HG03045 (cell line): ENCODE results near the gene S100B.

Experiments used
- ATAC-seq: cut with Tn5 transposase; IDR thresholded peaks from one replicate; pipeline ENCODE4 v1.9.1; 2021; ENCODE audit warnings: mild to moderate bottlenecking, moderate library complexity; ENCODE audit not compliant: unreplicated experiment

Gene S100B

DNA sequence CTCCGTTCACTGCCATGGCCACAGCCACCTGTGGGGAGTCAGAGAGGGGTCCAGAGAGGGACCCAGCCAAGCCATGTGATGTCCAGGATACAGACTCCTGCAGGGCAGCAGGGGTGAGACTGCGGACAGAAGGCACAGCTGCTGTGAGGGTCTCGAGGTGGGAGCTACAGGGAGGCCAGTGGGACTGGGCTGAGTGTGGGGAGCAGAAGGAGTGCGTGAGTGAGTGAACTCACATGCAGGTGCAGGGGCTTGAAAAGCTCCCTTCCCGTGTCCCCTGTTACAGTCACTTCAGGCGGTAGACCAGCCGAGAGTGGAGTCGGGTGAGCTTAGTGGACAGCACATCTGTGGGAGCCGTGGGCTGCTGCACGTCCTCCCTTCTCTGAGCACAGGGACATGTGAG, 42.4 kb downstream of the S100B start:
- no peak for ATAC-seq

DNA sequence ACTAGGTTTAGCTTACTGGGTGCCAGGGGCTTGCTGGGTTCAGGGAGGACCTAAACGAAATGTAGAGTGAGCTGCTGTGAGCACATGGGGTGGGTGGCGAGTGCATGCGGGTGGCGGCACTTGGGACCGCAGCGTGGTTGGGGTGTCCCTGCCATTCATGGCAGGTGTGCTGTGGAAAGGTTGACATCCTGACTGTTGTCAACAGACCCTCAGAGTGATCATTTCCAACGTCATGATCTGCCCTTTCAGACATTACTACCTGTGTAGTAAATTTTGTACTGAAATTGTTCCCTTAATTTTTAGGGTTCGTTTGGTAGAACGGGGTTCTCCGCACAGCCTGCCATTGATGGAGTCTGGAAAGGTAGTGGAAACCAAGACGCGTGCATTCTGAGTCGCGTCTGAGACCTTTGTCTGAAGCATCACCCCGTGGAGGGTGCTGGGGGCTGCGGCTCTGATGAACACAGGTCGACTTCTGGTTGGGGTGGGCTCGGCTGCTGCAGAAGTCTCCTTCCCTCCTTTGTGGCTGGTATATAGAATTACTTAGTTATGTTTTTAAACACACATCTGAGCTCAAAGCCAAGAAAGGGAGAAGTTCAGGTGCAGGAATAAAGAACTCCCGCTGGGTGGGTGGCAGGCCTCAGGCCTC, 43.3 kb downstream of the S100B start:
- no peak for ATAC-seq

GRCh38 chr21:46560568-46561444, 44.1 kb downstream of the S100B start:
- no peak for ATAC-seq

DNA sequence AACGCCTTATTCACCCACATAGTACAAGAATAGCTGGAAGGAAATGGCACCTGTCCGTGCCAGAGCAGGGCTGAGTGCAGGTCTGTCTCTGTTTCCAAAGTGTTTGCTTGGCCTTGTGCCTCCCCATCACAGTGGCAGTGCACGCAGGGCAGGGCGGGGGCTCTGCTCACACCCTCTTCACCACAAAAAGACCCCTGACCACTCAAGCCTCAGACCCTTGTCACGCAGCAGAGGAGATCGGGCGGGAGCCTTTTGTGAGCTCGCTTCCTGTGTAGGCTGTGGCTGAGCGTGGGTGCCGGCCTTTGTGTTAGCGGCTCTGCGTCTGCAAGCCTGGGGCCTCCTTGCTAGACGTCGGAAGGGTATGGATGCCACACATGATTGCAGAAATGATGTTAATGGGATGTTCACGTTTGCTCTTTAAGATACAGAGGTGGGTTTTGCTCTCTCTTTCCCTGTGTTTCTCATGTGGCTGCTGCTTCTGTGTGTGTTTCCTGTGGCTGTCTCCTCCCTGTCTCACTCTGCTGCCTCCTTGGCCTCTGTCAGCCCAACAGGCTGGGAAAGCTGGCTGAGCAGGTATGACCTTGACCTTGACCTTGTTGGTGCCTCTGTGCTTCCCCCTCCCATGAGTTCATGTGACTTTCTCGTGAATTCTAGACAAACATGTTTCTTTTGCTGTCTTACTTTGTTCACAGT, 45.4 kb downstream of the S100B start:
- no peak for ATAC-seq

DNA sequence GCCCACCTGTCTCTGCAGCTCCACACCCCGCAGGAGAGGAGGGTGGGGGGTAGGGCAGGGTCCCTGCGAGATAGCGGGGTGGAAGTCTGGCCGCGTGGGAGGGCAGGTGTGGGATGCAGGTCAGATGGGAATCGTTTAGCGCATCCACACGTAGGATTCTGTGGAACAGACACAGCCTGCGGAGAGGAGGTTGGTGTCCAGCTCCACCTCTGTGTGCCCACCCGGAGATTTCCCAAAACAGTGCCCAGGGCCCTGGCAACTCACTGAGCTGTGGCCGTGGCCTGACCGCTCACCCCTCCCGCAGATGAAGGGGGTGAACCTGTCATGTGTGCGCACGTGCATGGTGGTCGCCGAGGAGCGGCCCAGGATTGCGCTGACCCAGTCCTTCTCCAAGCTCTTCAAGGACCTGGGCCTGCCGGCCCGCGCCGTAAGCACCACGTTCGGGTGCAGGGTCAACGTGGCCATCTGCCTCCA, 46.9 kb downstream of the S100B start:
- ATAC-seq, result no peak

- ATAC-seq, result no peak
Measured at GRCh38 chr21:46557469-46557868, 47.4 kb downstream of the S100B start.

DNA sequence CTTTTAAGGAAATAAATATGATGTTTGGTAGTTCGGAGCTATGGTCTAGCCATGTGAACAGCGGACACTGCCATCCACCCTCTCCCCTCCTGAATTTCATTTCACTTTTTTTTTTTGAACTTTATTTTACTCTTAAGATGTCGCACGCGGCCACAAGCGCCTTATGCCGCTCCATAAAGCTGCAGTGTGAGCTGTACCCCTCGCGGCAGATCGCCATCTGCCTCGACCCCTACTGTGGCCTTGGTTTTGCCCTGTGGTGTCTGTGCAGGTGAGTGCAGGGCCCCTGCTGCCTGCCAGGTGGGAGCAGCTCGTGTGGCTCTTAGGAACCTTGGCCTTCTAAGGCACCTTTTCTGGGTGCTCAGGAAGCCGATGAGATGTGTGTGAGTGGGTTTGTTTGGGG, 48.1 kb downstream of the S100B start:
- no peak for ATAC-seq

DNA sequence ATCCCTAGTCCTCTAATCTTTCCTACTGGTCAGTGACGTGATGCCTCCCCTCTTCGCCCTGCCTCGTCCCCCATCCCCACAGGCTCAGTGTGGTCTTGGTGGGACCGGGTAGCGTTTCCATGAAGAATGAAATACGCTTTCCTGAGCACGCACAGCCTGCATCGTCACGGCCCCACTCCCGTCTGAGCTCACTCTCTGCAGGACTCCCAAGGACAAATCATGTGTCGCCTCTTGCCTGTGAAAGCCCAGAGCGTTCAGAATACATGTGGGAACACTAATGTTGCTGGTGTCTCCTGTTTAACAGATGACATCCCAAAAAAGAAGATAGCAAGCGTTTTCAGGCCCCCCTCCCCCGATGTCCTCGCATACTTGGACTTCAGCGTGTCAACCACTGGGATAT, 49.2 kb downstream of the S100B start:
- no peak for ATAC-seq

DNA sequence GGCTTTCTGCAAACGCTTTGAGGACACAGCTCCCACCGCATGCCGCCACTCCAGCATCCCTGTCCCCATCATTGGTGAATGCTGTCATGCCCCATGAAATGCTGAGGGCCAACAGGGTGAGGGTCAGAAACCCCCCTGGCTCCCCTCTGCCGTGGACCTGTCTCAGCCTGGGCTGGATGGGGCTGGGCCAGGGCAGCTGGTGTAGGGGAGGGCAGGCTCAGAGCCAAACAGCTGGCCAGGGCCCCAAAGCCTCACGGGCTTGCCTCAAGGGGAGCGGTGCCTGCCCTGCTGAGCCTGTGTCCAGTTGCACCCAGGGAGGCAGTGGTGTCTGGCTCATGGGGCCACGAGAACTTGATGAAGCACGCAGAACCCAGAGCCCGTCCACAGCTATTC, 49.7 kb downstream of the S100B start:
- ATAC-seq, result no peak

- no peak for ATAC-seq
Measured at GRCh38 chr21:46554431-46555224, 50.3 kb downstream of the S100B start.

DNA sequence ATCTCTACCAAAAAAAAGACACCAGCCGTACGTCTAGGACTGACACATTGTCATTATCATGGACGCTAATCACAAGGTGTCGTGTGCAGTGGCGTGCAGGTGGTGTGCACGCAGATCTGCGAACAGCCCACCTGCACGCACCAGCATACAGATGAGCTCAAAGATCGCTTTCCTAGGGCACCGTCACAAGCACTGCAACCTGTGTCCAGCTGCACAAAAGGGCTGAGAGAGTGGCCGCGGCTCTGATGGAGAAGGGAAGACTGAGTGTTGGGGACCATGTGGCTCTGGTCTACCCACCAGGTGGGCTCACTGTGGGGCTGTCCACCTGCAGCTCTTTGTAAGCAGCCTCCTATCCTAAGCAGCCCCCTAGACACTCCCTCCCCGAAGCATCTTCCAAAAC, 50.9 kb downstream of the S100B start:
- no peak for ATAC-seq

GRCh38 chr21:46552865-46553379, 52.0 kb downstream of the S100B start:
- no peak for ATAC-seq

DNA sequence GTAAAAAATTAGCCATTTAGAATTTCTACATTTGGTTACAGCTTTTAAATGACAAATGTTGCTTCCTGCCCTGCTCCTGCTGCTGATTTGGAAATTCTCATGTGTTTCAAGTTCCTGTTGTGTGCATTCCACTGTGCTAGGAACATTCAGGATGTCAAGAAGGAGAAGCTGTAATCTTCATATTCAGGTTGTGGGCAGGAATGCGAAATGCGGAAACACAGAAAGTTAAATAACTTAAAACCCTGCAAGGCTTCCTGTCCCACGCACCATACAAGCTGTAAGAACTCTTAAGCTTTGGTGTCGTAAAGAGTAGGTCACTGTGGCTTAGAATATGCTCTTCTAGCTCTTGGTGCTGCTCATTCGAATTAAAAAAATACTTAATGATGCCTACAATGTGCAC, 52.6 kb downstream of the S100B start:
- ATAC-seq, result no peak

DNA sequence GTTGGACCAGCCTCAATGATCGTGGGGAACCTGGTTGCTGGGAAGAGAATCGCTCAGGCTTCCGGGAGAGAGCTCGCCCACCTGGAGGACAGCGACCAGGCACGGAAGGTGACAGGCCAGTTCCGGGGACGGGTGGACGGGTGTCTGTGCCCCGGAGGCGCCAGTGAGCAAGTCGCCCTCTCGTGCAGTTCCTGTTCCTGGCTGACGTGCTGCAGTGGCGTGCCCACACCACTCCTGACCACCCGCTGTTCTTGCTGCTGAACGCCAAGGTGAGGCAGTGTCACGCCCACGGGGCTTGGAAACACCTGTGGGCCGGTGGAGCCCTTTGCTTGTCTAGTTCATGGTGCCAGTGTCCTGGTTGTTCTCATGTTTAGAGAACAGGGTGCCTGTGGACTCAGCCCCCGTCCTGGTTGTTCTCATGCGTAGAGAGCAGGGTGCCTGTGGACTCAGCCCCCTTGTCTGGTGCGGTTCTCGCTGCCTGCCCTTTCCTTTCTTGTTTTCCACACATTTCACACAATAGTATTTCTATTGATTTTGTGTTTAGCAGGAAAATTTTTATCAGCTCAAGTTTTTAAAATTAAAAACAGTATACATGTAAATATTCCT, 53.1 kb downstream of the S100B start:
- ATAC-seq, result no peak

DNA sequence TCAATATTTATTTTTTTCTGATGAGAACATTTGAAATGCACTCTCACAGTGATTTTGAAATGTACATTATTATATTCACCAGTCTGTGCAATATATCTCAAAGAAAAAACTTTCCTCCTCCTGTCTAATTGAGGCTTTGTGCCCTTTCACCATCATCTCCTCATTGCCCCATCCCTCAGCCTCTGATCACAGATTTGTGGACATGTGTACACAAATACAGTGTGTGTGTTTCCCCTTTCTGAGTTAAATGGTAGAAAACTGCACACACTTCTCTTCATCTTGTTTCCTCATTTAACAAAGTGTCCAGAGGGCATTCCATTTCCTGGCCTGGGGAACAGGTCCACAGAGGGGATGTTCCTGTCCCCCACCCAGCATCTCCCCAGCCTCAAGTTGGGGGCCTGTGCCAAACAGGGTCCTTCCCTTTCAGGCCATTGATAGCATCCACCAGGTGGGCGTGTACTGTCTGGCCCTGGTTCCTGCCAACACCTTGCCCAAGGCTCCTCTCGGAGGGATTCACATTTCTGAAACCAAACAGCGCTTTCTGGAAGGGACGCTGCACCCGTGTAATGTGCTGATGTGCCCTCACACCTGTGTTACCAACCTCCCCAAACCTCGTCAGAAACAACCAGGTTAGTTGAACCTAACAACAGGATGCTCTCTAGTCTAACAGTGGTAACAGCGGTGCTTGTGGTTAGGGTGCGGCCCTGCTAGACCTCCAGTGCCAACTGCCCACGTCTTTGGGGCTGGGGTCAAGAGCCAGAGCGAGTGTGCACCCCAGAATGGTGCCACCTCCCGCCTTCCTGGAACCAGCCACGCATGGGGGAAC, 54.6 kb downstream of the S100B start:
- ATAC-seq, result no peak

- no peak for ATAC-seq
Measured at GRCh38 chr21:46549650-46550049, 55.2 kb downstream of the S100B start.
